ENCODE results near the gene GABBR2.

The GABBR2 gene

DNA sequence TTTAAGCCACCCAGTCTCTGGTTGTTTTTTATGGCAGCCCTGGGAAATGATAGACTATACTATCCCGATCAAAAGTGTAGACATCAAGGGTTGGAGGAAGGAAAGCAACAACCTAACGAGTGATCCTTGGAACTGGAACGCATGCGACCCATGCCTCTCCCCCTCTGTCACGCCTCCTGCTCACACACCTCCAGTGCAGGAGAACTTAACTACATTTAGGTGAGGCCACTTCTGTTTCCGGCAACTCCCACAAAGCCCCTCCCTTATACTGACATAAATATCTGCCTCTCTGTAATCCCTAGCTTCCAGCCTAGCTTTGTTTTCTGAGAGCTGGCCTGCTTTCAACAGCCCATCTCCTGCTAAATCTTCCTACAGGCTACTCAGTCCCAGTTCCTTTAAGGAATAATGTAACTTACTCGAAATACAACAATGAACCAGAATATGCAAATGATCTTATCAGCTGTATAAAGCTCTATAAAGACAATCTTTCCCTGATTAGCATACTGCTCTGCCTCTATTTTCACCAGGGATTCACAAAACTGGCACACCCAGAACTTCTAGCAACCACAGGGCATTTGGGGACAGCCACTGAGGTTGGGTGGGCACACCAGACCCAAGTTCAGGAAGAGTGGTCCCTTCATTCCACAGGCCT, 73.9 kb downstream of the GABBR2 start:
- DNase-seq (ENCODE audit: low read depth in 2 of 2) = no peak

DNA sequence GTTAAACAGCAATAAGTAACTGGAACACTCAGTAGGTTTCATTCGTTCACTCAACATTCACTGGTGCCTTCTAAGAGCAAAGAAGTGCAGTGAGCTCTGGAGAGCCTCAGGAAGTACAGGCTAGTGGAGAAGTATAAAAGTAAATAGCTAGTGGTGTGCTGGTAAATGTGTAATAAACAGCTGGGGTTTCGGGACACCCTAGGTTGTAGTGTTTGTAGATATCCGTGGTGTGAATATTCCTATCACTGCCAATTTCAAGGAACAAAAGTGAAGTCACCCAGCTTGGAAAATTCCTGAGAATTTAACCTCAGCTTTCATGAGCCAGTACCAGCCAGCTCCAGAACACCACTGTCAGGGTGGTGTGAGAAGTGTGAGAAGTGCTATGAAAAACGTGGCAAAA, 75.9 kb downstream of the GABBR2 start:
- no peak for DNase-seq (ENCODE audit: low read depth in 2 of 2)

GRCh38 chr9:98627296-98627695, 81.4 kb downstream of the GABBR2 start:
- DNase-seq (ENCODE audit: low read depth in 2 of 2) = no peak

DNA sequence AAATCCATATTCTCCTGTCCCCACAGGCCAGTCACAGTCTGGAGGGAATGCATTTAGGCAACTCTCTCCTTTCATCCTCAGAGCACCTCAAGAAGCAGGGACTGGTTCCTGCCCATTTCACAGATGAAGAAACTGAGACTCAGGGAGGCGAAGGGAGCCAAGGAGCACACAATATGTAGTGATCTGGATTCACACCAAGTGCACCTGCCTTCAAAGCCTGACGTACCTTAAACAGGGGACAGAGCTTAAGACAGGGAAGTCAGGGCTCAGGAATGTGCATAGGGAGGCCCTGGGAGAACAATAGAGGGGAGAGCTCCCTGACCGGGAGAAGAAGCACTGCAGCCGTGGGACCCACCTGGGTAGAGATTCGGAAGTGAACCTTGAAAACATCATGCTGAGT, 83.0 kb downstream of the GABBR2 start:
- DNase-seq (ENCODE audit: low read depth in 2 of 2) = no peak

DNA sequence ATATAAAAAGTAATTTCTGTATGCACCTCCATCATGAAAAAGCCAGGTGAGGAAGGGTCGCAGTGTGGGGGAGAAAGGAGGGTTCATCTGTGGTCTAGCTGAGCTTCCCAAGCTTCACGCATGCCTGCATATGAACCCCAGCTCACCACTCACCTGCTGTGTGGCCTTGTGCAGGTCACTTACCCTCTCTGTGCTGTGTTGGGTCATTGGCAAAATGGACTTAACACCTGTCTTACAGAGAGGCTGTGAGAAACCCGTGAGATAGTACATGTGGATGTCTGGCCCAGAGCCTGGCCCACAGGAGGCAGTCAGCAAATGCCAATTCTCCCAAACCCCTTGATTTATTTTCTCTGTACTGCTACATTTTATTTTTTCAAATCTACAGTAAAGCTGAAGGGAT, 88.9 kb downstream of the GABBR2 start:
- no peak for DNase-seq (ENCODE audit: low read depth in 2 of 2)

GRCh38 chr9:98615633-98616032, 93.1 kb downstream of the GABBR2 start:
- DNase-seq (ENCODE audit: low read depth in 2 of 2) = no peak

- no peak for DNase-seq (ENCODE audit: low read depth in 2 of 2)
These were observed 93.8 kb downstream of the GABBR2 start for GRCh38 chr9:98614941-98615340.

DNA sequence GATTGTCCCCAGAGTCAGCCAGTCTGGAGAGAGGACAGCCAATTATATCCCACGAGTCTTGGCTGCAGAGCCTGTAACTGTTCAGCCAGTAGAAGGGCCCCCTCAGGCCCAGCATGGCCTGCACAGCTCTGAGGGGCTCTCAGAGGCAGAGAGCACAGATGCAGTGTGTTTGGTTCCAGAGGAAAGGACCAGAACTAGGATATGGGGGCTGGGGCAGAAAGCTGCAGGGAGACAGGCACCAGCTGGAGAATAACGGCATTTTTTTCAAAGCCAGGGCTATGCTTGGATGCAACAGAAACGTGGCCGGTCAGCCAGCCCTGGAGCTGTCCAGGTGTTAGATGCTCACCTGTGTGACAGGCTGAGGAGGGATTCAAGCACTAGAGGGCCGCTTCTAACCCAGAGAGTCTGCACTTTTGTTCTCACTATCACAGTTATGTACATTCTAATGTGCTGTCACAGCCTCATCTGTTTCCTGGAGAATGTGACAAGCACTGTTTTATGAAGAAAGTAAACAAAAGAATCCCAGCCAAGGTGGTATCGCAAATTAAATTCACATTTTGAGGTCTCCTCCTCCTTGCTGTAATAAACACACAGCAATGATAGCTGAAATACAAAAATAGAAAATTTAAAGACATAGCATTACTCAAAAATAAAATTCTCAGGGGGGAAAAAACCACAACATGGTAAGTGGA, 96.5 kb downstream of the GABBR2 start:
- DNase-seq (ENCODE audit: low read depth in 2 of 2) = no peak

DNA sequence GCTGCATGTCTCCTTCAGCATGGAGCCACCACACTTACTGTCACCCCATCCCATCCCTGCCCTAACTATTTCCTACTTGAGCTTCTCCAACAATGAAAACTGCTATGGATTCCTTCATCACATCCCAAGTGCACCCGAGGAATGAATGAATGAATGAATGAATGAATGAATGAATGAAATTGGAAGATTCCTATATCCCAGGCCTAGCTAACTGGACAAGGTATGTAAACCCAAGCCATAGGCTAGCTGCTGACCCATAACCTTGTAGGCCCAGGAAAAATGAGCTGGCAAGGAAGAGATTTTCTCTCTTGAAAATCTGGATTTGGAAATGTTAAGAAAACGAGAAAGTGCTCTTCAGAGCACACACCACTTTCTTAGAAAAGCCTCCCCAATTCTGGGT, 97.4 kb downstream of the GABBR2 start:
- no peak for DNase-seq (ENCODE audit: low read depth in 2 of 2)

GRCh38 chr9:98610711-98611110, 98.0 kb downstream of the GABBR2 start:
- DNase-seq (ENCODE audit: low read depth in 2 of 2) = no peak

DNA sequence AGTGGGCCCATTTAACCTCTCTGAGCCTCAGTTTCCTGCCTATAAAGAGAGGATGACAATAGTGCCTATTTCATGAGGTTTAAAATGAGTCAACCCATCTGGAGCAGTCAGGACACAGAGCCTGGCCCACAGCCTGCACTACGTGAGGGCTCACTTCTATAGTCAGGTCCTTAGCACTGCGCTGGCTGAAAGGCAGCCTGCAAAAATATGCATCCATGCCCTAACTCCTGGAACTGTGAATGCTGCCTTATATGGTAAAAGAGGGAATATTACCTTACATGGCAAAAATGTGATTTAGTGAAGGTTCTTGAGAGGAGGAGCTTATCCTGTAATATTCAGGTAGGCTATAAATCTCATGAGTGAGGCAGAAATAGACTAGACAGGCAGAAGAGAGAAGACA, 98.5 kb downstream of the GABBR2 start:
- DNase-seq (ENCODE audit: low read depth in 2 of 2) = no peak

DNA sequence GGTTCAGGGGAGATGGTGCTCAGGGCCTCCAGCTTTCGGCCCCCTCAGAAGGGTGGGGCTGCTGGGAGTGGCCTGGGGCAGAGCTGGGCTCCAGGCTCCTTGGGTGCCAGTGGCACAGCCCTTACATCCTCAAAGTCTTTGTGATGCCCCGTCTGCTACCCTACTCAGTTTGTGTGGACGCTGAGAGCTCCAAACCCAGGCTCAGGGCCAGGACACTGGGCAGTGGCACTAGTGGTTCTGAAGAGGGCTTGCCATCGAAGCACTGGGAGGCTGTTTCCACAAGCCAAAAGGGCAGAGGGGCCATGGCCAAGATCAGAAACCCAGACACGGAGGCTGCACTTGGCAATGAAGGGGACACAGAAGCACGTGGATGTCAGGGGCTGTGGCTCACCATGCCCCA, 99.1 kb downstream of the GABBR2 start:
- DNase-seq (ENCODE audit: low read depth in 2 of 2) = no peak

DNA sequence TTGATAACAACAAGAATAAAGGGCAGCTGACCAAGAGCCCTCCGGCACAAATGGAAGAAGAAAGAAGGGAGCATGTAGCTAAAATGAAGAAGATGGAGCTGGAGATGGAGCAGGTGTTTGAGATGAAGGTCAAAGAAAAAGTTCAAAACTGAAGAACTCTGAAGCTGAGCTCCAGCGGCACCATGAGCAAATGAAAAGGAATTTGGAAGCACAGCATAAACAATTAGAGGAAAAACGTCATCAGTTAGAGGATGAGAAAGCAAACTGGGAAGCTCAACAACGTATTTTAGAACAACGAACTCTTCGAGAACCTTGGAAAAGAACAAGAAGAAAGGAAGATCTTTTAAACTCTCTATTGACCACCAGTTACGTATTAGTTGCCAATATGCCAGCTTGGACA, 100.9 kb downstream of the GABBR2 start:
- DNase-seq (ENCODE audit: low read depth in 2 of 2) = no peak

GRCh38 chr9:98607152-98607551, 101.6 kb downstream of the GABBR2 start:
- no peak for DNase-seq (ENCODE audit: low read depth in 2 of 2)

- DNase-seq (ENCODE audit: low read depth in 2 of 2) = no peak
These were observed 102.0 kb downstream of the GABBR2 start for GRCh38 chr9:98606730-98607129.

- no peak for DNase-seq (ENCODE audit: low read depth in 2 of 2)
These were observed 103.6 kb downstream of the GABBR2 start for GRCh38 chr9:98605116-98605515.

DNA sequence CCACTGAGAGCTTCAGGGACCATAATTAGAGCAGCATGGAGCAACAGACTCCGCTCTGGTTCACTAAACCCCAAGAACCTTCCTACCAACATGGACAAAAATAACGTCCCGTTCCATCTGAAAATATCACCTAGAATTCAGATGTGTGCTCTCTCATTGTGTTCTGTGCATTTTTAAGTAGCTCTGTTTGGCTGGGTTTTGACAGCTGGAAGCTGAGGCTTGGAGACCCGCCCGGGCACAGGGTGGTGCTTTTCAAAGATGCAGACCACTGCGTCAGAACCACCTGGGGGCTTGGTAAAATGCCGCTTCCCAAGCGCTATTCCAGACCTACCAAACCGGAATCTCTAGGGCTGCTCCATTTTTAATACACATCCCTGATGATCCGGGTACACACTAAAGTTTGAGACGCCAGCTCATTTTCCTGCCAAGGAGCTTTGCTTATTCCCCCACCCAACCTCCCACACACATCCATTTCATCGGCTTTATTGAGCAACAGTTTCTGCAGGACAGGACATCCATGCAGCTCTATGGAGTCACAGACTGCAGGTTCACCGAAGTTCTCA, 104.8 kb downstream of the GABBR2 start:
- DNase-seq (ENCODE audit: low read depth in 2 of 2) = no peak

DNA sequence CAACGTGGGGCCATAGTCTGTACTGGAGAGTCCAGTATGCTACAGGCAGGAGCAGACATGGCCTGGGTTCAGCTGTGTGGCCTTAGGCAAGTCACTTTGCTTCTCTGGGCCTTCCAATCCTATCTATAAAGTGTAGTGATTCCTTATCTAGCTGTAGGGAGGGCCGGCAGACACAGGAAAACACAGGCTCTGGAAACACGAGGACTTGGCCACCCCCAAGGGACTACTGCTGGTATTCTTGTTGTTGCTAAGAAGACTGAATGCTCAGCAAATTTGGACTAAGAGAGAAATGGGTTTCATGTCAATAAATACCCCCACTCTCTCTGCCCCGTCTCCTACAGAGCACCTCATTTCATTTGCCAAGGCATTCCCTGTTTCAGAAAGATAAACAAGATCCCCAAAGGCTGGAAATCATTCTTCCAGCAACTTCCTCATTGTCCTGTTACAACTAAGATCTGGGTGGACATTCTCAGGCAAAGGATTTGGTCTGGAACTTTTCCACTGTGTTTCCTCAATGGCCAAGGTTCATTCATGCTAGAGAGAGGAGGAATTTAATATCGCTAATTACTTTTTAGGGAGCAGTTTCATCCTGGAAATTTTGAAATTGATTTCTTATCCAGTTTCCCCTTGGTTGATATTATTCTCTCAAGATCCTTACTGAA, 105.8 kb downstream of the GABBR2 start:
- no peak for DNase-seq (ENCODE audit: low read depth in 2 of 2)

DNA sequence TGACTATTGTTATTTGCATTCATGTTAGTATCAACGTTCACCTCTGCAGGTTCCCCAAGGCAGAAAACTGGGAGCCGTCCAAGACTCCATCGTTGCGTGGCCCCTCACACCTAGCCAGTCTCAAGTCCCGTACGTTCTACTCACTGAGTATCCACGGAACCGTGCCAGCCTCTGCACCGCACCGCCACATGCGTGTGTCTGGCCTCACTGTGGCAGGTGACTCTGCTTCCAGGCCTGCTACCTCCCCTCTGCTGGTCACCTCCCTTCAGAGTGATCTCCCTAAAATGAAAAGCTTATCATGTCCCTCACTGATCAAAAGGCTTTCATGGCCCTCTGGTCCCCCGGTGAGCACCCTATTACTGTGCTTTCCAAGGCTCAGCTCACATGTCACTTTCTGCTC, 108.1 kb downstream of the GABBR2 start:
- no peak for DNase-seq (ENCODE audit: low read depth in 2 of 2)

- DNase-seq (ENCODE audit: low read depth in 2 of 2) = no peak
These were observed 109.0 kb downstream of the GABBR2 start for GRCh38 chr9:98599566-98600216.

- DNase-seq (ENCODE audit: low read depth in 2 of 2) = no peak
These were observed 109.9 kb downstream of the GABBR2 start for GRCh38 chr9:98598861-98599260.

DNA sequence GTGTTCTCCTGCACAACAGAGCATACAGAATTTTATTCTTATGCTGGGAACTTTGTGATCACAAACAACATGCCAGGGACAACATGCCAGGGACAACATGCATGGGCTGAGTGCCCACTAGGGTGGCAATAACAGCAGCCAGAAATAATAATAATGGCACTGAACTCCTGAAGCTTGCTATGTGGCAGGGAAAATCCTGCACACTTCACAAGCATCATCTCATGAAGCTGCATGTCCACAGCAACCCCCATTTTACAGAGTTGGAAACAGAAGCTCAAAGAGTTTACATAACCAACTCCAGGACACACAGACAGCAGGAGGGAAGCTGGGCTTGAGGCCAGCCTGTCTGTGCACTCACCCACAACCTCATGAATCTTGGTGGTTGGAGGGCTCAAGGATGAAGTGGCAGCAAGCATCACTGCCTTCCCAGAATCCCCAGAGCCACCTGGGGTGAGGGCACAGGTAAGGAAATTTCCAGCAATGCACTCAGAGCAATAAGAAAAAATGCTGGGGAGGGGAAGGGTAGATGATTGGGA, 111.4 kb downstream of the GABBR2 start:
- DNase-seq (ENCODE audit: low read depth in 2 of 2) = no peak
